ENCODE measurements around the gene PHKB.

PHKB gene

GRCh38 chr16:47634727-47635126, 173.6 kb downstream of the PHKB start:
- DNase-seq = no peak
- Mint-ChIP-seq H3K9me3 (peaks cover 0 to 5% of the 10 kb centered on the region in 2 donors), H3K4me1 (no peaks in the 10 kb centered on the region), H3K27ac (no peak overlapping the region), H3K27me3 (no peaks in the 10 kb centered on the region), H3K4me3 (no peak overlapping the region)
- ATAC-seq = no peak

DNA sequence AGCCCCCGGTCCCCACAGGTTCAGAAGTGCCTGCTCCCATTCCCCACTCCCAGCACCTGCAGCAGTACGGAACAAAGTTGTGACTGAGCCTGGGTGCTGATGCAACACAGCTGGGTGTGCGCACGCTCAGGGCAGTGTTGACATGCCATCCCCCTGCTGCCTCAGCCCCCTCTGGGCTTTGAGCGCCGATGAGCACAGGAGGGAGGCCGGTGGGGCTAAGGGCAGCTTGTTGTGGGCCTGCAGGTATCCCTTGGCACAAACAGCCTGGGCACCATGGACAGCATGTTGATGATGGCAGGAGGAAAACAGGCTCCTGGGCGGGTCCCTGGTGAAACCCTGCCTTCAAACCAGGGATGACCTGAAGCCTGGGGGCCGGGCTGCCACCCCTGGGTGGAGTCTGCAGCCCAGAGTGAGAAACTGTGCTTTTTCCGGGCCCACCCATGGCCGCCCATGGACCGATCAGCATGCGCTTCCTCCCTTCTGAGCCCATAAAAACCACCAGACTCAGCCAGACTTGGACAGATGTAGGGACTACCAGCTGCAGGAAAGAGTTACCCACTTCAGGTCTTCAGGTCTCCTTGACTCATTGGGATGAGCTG, 175.5 kb downstream of the PHKB start:
- no peaks in the 10 kb centered on the region for H3K27me3 Mint-ChIP-seq
- no peak for DNase-seq
- H3K4me3 Mint-ChIP-seq = no peak overlapping the region
- no peak overlapping the region for H3K27ac Mint-ChIP-seq
- no peak for ATAC-seq
- no peaks in the 10 kb centered on the region for H3K4me1 Mint-ChIP-seq
- H3K9me3 Mint-ChIP-seq = no peaks in the 10 kb centered on the region

DNA sequence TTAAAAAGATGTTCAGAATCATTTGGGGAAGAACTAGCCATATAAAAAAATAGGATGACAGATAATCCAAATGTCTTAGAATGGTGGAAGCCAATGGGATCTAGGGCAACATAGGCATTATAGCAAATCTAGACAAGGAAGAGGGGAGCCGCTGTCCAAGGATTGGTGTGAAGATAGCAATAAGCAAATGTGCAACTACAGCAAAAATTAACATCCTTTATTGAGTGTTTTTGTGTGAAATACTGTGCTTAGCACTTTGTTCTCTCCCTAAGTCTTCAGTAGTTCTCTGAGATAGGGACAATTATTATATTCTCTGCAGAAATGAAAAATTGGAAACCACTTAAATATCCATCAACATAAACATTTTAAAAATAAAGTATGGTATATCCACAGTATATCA, 177.0 kb downstream of the PHKB start:
- Mint-ChIP-seq H3K4me1 (peaks cover under 1% of the 10 kb centered on the region), H3K4me3 (no peak overlapping the region), H3K9me3 (no peaks in the 10 kb centered on the region), H3K27ac (no peak overlapping the region), H3K27me3 (no peaks in the 10 kb centered on the region)
- DNase-seq = no peak
- ATAC-seq = no peak

GRCh38 chr16:47640661-47641060, 179.5 kb downstream of the PHKB start:
- Mint-ChIP-seq H3K9me3 (no peaks in the 10 kb centered on the region), H3K4me3 (no peak overlapping the region), H3K27ac (no peak overlapping the region), H3K27me3 (no peaks in the 10 kb centered on the region), H3K4me1 (peaks cover 9% of the 10 kb centered on the region)
- ATAC-seq = no peak
- DNase-seq = no peak

DNA sequence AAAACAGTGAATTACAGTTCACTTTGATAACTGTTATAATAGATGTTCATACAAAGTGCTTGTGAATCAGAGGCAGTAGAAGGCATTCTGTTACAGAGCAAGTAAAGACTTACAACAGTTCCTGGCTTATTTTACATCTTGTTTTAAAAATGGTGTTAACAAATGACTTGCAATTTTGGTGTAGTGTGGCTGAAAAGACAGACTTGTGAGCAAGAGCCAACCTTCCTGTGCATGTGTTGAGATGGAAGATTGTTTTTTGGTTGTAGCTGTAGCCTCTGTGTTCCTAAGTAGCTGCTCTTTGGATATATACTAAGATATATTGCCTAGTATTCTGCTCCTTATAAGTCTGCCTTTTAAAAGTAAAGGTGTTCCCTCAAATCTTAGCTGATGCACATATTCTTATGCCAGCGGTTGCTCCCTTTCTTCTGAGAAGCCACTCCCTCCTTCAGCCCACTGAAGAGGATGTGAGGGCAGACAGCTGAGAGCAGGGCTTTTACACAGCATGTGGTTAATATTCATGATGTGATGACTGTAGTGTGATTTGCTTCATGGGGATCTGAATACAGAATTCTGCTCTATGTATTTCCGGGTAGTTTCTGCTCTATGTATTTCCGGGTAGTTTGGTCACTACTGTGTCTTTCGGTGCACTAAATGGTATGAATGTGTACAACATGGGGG, 182.3 kb downstream of the PHKB start:
- ATAC-seq (peak; percentile 66), DNase-seq (no peak)
- no peaks in the 10 kb centered on the region for H3K27me3 Mint-ChIP-seq
- no peak overlapping the region for H3K4me3 Mint-ChIP-seq
- H3K9me3 Mint-ChIP-seq = no peaks in the 10 kb centered on the region
- H3K27ac Mint-ChIP-seq = peak overlapping the region in 1 of 2 donors; percentile 31
- peaks cover 9% of the 10 kb centered on the region for H3K4me1 Mint-ChIP-seq

DNA sequence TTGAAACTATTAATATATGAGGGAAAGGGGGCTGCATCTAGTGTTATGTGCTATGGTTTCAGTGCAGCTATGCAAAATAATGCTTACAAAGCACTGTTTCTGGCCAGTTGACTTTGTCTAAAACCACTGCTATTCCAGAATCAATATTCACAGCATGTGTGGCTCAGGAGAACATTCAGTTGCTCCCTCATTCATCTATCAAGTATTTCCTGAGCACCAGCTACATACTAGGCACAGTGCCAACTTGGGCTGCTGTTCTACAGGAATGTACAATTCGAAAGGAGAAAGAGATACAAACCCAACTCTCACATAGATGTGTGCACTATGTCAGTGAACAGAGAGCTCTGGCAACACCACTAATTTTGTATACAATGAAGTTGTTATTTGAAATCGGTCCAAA, 183.0 kb downstream of the PHKB start:
- Mint-ChIP-seq H3K4me1 (peaks cover 9% of the 10 kb centered on the region), H3K4me3 (no peak overlapping the region), H3K9me3 (no peaks in the 10 kb centered on the region), H3K27me3 (no peaks in the 10 kb centered on the region), H3K27ac (no peak overlapping the region)
- no peak for DNase-seq
- ATAC-seq = no peak

DNA sequence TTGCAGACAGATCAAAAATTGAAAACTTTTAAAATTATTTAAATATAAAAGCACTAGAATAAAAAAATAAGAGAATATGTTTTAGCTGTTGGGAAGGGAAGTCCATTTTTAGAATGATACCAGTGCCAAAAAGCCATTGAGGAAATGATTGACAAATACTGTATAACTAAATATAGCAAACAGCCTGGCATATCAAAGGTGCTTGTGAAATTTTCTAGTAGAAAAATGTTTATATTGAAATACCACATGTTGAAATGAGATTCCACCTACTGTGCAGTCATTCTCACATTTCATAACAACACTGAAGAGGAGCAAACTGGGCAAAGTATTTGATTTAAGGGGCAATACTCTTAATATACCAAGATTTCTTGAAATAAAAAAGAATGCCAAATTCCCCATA, 183.5 kb downstream of the PHKB start:
- H3K27ac Mint-ChIP-seq = no peak overlapping the region
- H3K9me3 Mint-ChIP-seq = no peaks in the 10 kb centered on the region
- no peak for DNase-seq
- H3K27me3 Mint-ChIP-seq = no peaks in the 10 kb centered on the region
- ATAC-seq = no peak
- H3K4me1 Mint-ChIP-seq = peaks cover 9% of the 10 kb centered on the region
- no peak overlapping the region for H3K4me3 Mint-ChIP-seq

DNA sequence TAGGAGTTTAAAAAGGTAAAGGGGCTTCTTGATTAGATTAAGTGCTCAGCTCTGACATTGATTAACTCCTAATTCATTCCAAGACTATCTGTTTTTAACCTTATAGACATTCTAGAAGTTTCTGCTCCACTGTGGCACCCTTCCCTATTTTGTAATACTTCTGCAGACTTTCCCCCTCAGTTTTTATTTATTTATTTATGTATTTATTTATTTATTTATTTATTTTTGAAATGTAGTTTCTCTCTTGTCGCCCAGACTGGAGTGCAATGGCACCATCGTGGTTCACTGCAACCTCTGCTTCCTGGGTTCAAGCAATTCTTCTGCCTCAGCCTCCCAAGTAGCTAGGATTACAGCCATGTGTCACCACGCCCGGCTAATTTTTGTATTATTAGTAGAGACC, 185.8 kb downstream of the PHKB start:
- H3K27ac Mint-ChIP-seq = no peak overlapping the region
- ATAC-seq (no peak), DNase-seq (no peak)
- no peaks in the 10 kb centered on the region for H3K27me3 Mint-ChIP-seq
- H3K4me1 Mint-ChIP-seq = peaks cover 9% of the 10 kb centered on the region
- no peaks in the 10 kb centered on the region for H3K9me3 Mint-ChIP-seq
- H3K4me3 Mint-ChIP-seq = no peak overlapping the region

DNA sequence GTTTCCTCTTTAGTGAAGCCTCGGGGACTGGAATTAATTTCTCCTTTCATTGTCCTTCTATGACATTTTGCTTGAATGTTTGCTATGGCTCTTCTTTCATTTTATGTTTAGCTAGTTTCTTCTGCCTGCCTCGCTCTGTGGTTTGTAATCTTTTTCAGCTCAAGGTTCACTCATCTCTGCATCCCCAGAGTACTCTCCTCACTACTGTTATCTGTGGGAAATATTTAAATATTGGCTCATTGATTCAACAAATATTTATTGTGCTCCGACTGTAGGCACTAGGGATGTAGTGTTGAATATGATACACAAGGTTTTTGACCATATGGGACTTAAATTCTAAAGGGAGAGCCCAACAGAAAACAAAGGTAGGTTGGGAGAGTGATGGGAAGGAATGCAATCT, 195.9 kb downstream of the PHKB start:
- H3K27me3 Mint-ChIP-seq = no peaks in the 10 kb centered on the region
- ATAC-seq (no peak), DNase-seq (no peak)
- no peaks in the 10 kb centered on the region for H3K4me1 Mint-ChIP-seq
- no peaks in the 10 kb centered on the region for H3K9me3 Mint-ChIP-seq
- no peak overlapping the region for H3K27ac Mint-ChIP-seq
- H3K4me3 Mint-ChIP-seq = no peak overlapping the region

DNA sequence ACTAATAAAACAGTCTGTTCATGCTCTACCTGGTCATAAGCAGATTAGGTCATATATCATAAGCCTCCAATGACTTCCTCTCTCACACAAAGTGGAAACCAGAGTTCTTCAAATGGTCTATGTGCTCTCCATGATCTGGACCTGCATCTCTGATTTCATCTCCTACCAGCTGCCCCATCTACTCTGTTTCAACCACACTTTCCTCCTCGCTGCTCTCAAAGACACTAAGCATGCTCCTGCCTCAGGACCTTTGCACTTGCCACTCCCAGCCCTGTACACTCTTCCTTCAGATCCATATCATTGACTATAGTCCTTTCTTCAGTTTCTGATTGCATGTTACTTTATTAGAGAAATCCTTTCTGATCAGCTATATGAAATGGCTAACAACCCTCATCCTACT, 196.8 kb downstream of the PHKB start:
- H3K4me1 Mint-ChIP-seq = no peaks in the 10 kb centered on the region
- no peaks in the 10 kb centered on the region for H3K9me3 Mint-ChIP-seq
- H3K4me3 Mint-ChIP-seq = no peak overlapping the region
- DNase-seq (no peak), ATAC-seq (no peak)
- H3K27ac Mint-ChIP-seq = no peak overlapping the region
- no peaks in the 10 kb centered on the region for H3K27me3 Mint-ChIP-seq

DNA sequence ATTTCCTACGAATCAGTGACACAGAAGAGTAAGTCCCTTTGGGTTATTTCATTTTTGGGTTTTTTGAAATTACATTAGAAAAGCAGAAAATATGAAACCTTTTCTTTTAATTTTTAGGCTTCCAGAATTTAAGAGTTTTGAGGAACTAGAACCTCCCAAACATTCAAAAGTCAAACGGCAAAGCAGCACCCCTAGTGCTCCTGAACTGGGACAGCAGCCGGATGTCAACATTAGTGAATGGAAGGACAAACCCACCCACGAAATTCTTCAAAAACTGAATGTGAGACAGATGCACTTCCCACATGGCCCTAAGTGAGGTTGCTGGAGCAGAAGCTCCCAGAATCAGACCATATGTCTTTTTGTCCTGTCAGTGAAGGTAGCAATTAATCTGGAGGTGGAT, 199.4 kb downstream of the PHKB start:
- Mint-ChIP-seq H3K27me3 (no peaks in the 10 kb centered on the region), H3K4me1 (no peaks in the 10 kb centered on the region), H3K4me3 (no peak overlapping the region), H3K9me3 (no peaks in the 10 kb centered on the region), H3K27ac (no peak overlapping the region)
- DNase-seq (no peak), ATAC-seq (no peak)

DNA sequence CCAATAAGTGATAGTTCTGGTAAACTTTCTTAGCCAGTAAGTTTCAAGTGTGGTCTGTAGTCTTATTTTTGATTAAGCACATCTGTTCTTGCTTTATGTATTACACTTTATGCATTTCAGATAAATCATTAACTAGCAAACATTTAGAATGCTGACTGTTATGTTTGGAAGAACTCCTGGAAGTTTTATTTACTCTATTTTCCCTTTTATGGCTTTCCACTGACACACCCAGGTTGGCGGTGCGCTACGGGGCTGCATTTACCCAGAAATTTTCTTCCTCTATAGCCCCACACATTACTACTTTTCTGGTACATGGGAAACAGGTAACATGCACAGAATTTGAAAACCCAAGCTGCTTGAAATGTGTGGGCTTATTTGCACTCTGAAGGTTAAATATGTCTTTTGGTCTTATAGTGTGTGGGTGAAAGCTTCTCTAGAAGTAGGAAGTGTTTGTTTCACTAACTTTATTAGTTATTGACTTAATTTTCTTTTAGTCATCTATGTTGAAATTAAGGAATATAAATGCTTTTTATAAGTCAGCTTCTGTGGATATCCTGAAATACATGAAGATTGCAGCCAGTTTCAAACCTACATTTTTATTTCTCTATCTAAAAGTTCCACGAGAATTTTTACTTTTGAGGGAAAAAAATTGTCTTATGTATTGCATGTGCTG, 203.7 kb downstream of the PHKB start:
- no peaks in the 10 kb centered on the region for H3K27me3 Mint-ChIP-seq
- no peak for DNase-seq
- H3K9me3 Mint-ChIP-seq = no peaks in the 10 kb centered on the region
- H3K27ac Mint-ChIP-seq = no peak overlapping the region
- no peaks in the 10 kb centered on the region for H3K4me1 Mint-ChIP-seq
- ATAC-seq = no peak
- no peak overlapping the region for H3K4me3 Mint-ChIP-seq

- Mint-ChIP-seq H3K4me3 (no peak overlapping the region), H3K27ac (no peak overlapping the region), H3K27me3 (no peaks in the 10 kb centered on the region), H3K4me1 (no peaks in the 10 kb centered on the region), H3K9me3 (no peaks in the 10 kb centered on the region)
- ATAC-seq (no peak), DNase-seq (no peak)
Measured at GRCh38 chr16:47666434-47666833, 205.3 kb downstream of the PHKB start.

GRCh38 chr16:47667956-47668355, 206.8 kb downstream of the PHKB start:
- Mint-ChIP-seq H3K9me3 (no peaks in the 10 kb centered on the region), H3K27me3 (no peaks in the 10 kb centered on the region), H3K27ac (peak overlapping the region in 1 of 2 donors; percentile 83), H3K4me1 (no peaks in the 10 kb centered on the region), H3K4me3 (no peak overlapping the region)
- ATAC-seq (no peak), DNase-seq (no peak)

GRCh38 chr16:47672475-47672874, 211.3 kb downstream of the PHKB start:
- Mint-ChIP-seq H3K4me3 (no peak overlapping the region), H3K27me3 (no peaks in the 10 kb centered on the region), H3K9me3 (no peaks in the 10 kb centered on the region), H3K27ac (peak overlapping the region in 1 of 2 donors; percentile 29), H3K4me1 (no peaks in the 10 kb centered on the region)
- ATAC-seq = no peak
- DNase-seq = no peak

DNA sequence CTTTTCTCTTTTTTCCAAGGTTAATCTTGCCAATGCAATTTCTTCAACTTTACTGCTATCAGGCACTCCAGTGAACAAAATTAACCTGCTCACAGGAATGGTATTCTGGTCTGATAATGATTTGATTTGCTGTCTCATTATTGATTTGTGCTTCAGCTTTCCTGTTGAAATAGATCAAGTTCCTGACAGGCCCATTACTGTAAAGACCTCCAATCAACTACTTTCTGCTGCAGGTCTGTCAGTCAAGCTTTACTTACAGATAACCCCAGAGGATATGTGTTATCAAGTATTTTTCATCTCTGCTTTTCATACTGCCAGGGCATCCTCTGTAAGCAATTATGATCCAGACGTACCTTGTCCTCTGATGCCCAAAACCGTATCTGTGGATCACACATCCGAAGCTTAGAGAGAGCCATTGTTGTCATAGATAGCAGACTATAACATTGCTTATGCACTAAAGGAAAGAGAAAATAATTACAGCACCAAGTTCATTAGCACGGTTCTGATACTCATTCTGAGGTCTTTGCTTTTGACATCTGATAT, 215.6 kb downstream of the PHKB start:
- Mint-ChIP-seq H3K27me3 (no peaks in the 10 kb centered on the region), H3K9me3 (peaks cover 0 to 8% of the 10 kb centered on the region in 2 donors), H3K4me1 (no peaks in the 10 kb centered on the region), H3K4me3 (no peak overlapping the region), H3K27ac (no peak overlapping the region)
- ATAC-seq = no peak
- DNase-seq = no peak
